GM06990 (cell line): Measurements from ENCODE around the gene OR10A7.
"Not testable (repeated sequence)": the region's sequence is repeated elsewhere in the genome, so short reads cannot be mapped to it uniquely, and the experiment has no call there.

Experiments used
- DNase-seq: peaks from one replicate; pipeline ENCODE4 v3.0.0-alpha.2; 2011; ENCODE audit not compliant: insufficient read length; ENCODE audit errors: extremely low read depth
- H3K27me3 ChIP-seq: replicated peaks from 2 replicates; pipeline ENCODE4 v1.6.0; 2011; ENCODE audit warnings: low read length; ENCODE audit not compliant: control insufficient read depth, insufficient read depth
- H3K36me3 ChIP-seq: 2 replicates; pipeline ENCODE4 v1.5.1; 2011; ENCODE audit warnings: low read length; ENCODE audit not compliant: control insufficient read depth, insufficient read depth
- H3K4me3 ChIP-seq: replicated peaks from 2 replicates; pipeline ENCODE4 v1.5.1; 2011; ENCODE audit warnings: low read depth, mild to moderate bottlenecking, control low read depth, low read length
- CTCF ChIP-seq: IDR thresholded peaks from 2 replicates; pipeline ENCODE4 v1.5.1; 2011; ENCODE audit warnings: low read length, control low read depth, mild to moderate bottlenecking, inconsistent platforms; ENCODE audit not compliant: insufficient read depth, poor library complexity, severe bottlenecking

The OR10A7 gene

GRCh38 chr12:55220725-55221124 lies at the start of gene OR10A7:
TSS of gene OR10A7 (plus strand) at chr12:55221025. CDS start at chr12:55221025, 0 bp downstream.
- no peak for DNase-seq
- TF ChIP-seq CTCF: no peak
- no peaks in the 10 kb centered on the region for H3K36me3 ChIP-seq
- no peak within 1 kb of the TSS for H3K4me3 ChIP-seq
- no peaks in the 10 kb centered on the region for H3K27me3 ChIP-seq

- no peak for DNase-seq
- no peak for TF ChIP-seq CTCF
- no peak overlapping the region for H3K4me3 ChIP-seq
- no peaks in the 10 kb centered on the region for H3K36me3 ChIP-seq
- no peaks in the 10 kb centered on the region for H3K27me3 ChIP-seq
Observed at GRCh38 chr12:55171445-55171844, 49.4 kb upstream of the OR10A7 start.

- not testable (repeated sequence) for DNase-seq, H3K27me3 ChIP-seq, H3K36me3 ChIP-seq, H3K4me3 ChIP-seq
Observed at GRCh38 chr12:55171846-55172245, 49.0 kb upstream of the OR10A7 start.

GRCh38 chr12:55172686-55173085 lies 48.1 kb upstream of the OR10A7 start:
- no peaks in the 10 kb centered on the region for H3K36me3 ChIP-seq
- H3K4me3 ChIP-seq: no peak overlapping the region
- TF ChIP-seq CTCF: no peak
- no peak for DNase-seq
- H3K27me3 ChIP-seq: no peaks in the 10 kb centered on the region

GRCh38 chr12:55173456-55173855 lies 47.4 kb upstream of the OR10A7 start:
- Histone ChIP-seq H3K27me3 (no peaks in the 10 kb centered on the region), H3K4me3 (no peak overlapping the region), H3K36me3 (no peaks in the 10 kb centered on the region)
- no peak for DNase-seq
- TF ChIP-seq CTCF: no peak

GRCh38 chr12:55188573-55188972 lies 32.3 kb upstream of the OR10A7 start:
- no peaks in the 10 kb centered on the region for H3K36me3 ChIP-seq
- no peaks in the 10 kb centered on the region for H3K27me3 ChIP-seq
- TF ChIP-seq CTCF: no peak
- no peak overlapping the region for H3K4me3 ChIP-seq
- no peak for DNase-seq
